ENCODE measurements around the gene ATAD3B. TPM values are rescaled to one million over a fixed set of nuclear protein-coding genes. Genes with fewer than 3 reads are reported as not detected.

The ATAD3B gene
- total RNA-seq, 1 experiment from 2014 or later, result 11.3 TPM

- no peak for DNase-seq (ENCODE audit: low read depth)
These were observed 63.0 kb downstream of the ATAD3B start for GRCh38 chr1:1534401-1535154.

DNA sequence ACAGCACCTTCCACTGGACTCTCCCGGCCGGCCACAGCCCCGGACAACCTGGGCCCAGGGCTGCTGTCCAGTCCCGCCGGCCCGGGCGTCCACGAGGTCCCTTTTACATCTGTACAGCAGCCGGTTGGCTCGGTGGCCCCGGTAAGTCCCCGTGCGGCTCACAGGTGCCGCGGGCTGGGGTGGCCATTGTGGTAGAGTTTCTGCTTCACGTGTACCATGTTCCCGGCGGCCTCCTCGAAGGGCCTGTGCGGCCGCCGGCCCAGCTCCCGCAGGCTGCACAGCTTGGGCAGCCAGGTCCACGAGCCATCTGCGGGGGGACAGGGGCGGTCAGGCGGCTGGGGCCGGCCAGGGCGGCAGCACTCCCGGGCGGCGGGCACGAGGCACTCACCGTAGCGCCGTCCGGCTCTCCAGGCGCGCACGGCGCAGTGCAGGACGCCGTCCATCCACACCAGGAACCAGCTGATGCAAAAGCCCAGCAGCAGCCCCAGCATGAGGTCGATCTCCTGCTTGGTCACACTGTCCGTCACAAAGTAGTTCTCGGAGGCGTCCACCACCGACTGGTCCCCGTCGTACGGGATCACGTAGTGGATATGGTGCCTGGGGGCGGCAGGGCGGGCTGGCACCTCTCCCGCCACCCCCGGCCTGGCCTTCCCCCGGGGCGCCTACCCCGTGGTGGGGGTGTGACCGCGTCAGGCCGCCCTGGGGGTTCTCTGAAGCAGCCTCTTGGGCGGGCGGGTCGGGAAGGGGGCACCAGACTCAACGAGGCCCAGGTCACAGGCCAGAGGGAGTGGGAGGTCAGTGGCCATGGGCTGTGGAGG lies 63.8 kb downstream of the ATAD3B start:
- DNase-seq (ENCODE audit: low read depth), result no peak

DNA sequence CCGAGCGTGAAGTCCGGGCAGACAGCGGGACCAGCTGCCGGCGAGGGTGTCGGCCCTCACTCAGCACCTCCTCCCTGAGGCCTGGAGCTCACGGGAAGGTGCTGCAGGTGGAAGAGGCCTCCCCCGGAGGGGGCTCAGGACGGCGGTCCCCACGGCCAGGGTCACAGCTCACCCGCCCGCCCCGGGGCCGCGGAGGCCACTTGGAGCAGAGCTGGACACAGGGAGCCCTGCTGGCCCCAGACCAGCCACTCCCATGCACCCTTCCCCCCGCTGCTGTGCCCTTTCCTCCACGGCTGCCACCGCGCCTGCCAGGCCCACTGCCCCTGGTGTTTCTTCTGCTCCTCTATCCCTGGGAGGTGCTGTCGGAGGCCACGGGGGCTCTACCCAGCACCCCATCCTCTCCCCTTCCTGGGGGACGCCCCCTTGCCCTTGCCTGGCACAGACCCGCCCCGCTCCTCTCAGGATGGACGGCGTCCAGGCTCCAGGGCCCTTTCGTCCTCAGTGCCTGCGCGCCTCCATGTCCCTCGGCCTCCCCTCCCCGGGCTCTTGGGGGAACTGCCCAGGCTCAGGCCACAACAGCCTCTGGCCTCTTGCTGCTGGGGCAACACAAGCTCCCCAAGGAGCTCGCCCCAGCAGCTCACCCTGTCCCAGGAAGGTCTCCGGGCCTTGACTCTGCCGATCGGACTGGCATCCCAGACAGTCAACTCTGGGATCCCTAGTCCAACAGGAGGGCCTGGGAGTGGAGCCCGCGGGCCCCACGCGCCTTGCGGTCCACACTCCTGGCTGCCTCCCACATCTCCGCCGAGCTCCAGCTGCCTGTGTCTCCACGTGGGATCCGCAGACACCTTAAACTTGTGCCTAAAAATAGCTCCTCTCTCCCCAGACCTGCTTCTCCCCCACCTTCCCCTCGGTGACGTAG lies 64.7 kb downstream of the ATAD3B start:
- DNase-seq (ENCODE audit: low read depth), result peak; percentile 22

DNA sequence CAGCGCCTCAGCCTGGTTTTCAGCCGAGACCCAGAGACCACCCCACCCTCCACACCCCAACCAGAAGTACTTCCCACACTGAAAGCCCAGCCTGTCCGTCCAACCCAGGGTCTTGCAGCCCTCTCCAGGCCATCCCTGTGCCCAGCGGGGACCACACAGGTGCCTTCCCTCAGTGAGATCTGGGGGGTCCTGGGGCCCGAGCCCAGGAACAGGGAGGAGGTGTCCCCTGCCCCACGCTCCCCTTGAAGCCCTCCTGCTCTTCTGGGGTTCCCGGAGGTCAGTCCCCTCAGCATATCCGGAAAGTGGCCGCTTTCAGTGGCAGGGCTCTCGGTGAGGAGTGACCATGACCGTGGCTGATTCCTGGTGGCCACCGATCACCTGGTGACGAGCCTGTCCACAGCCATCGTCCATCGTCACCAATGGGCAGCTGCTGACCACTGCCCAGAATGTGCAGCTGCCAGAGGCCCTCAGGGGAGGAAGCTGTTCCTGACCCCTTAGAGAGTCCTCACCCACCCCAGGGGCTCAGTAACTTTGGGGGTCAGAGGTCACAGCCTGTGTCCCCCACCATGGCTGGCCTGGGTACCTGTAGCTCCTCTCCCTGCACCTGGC lies 65.5 kb downstream of the ATAD3B start:
- no peak for DNase-seq (ENCODE audit: low read depth)

DNA sequence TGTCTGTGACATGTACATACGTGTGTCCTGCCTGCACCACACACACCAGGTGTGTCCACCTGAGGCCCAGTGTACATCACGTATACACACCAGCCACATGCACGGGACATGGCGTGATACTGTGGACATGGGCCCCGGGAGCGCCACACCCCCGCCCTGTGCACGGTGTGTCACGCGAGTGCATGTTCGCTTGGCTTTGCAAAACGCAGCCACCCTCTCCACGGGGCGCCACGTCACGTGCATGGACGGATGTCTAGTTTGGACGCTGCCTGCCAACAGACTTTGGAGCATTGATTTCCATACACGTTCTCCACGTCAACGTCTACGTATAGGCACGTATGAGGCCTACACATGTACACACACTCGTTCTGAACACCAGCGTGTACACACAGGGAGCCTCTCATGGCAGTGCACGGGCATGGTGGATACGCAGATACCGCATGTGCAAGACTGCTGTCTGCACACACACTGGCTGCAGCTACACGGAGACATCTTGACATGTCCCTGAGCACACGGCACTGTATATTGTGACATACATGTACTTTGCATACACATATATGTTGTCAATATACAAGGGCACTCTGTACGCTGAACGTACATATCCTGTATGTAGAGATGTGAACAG lies 66.2 kb downstream of the ATAD3B start:
- no peak for DNase-seq (ENCODE audit: low read depth)

GRCh38 chr1:1538334-1538733 lies 66.8 kb downstream of the ATAD3B start:
- DNase-seq (ENCODE audit: low read depth), result no peak

GRCh38 chr1:1538989-1539309 lies 67.4 kb downstream of the ATAD3B start:
- DNase-seq (ENCODE audit: low read depth), result no peak

- no peak for DNase-seq (ENCODE audit: low read depth)
These were observed 67.9 kb downstream of the ATAD3B start for GRCh38 chr1:1539310-1540089.

GRCh38 chr1:1540090-1540817 lies 68.7 kb downstream of the ATAD3B start, which contains the start of gene TMEM240:
Gene TMEM240, minus strand, starts transcription at chr1:1540624. Its CDS starts 278 bp downstream, at chr1:1540346.
- DNase-seq (ENCODE audit: low read depth), result no peak

GRCh38 chr1:1540818-1541628 lies 69.5 kb downstream of the ATAD3B start:
- DNase-seq (ENCODE audit: low read depth), result no peak

GRCh38 chr1:1541956-1542765 lies 70.6 kb downstream of the ATAD3B start:
- no peak for DNase-seq (ENCODE audit: low read depth)

DNA sequence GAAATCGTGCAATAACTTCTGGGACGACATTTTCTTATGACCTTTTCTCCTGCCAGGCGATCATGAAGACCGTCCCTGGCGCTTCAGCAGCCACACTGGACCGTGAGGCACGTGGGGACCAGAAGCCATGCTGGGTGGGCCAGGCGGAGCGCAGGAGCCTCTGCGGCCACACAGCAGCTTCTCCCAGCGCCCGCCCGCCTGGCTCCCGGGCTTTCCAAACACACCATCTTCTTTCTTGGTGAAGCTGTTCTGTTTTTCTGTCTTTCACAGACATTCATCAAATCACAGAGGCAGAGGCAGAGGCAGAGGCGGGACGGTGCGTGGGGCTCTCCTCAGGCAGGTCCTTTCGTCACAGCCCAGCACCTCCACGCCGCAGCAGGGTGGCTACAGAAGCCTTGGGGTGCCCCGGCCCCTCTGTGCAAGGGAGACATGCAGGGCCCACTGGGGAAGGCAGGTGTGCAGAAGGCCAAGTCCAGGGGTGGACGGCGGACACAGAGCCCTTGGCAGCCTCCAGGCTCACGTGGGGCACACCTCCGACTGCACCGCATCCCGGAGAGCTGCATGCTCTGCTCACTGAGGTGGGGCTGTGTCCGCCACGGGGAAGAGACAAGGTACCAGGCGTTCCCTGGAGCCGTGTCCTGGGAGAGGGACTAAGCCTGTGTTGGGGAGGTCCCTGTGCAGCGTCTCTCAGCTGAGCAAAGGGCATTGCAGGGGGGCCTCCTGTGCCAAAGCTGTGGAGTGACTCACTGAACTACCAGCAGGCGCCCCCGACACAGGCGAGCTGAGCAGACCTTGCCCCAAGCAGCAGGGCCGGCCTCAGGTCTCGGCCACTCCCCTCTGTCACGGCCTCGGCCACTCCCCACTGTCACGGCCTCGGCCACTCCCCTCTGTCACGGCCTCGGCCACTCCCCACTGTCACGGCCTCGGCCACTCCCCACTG lies 71.5 kb downstream of the ATAD3B start:
- DNase-seq (ENCODE audit: low read depth), result no peak

DNA sequence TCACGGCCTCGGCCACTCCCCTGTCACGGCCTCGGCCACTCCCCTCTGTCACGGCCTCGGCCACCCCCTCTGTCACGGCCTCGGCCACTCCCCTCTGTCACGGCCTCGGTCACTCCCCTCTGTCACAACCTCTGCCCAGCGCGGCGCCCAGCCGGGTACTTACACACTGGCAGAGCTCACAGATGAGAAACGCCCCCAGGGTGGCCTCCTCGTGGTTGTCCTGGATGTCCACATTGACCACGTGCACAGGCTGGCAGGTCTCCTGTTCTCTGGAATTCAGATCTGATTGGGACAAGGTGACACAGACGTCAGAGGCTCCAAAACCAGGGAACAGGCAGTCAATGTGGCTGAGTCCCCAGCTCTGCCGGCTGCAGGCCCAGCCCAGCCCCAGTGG lies 72.1 kb downstream of the ATAD3B start:
- DNase-seq (ENCODE audit: low read depth), result peak; percentile 18

DNA sequence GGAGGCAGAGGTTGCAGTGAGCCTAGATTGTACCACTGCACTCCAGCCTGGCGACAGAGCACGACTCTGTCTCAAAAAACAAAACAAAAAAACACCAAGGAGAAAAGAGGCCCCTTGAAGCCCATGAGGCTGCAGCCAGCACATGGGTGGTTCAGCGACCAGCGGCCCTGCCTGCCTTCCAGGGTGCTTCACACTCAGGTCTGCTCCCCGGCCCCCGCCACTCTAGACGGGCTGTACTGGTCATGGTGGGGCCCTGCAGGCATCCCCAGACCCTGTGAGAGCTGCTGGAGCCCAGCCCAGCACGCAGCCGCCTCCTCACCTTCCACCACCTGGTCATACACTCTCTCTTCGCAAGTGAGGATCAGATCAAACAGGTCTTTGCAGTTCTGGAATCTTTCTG lies 73.0 kb downstream of the ATAD3B start:
- no peak for DNase-seq (ENCODE audit: low read depth)

Measured in RPMI7951 (cell line).